Measurements from ENCODE around the gene TRMT44. TPM values are rescaled to one million over a fixed set of nuclear protein-coding genes. Genes with fewer than 3 reads are reported as not detected.

Gene TRMT44
- total RNA-seq, 1 experiment from 2014 or later = 21.8 TPM

- Histone ChIP-seq H3K27ac (no peak overlapping the region), H3K4me3 (no peak overlapping the region), H3K4me1 (replicated peaks) (no peaks in the 10 kb centered on the region), H3K9me3 (replicated peaks) (no peaks in the 10 kb centered on the region), H3K27me3 (replicated peaks) (no peaks in the 10 kb centered on the region), H3K36me3 (no peaks in the 10 kb centered on the region)
- no peak for DNase-seq (ENCODE audit: low read depth in 1 of 2, low spot score in 2 of 2)
These were observed 6.1 kb upstream of the TRMT44 start for GRCh38 chr4:8434251-8435073.

- Histone ChIP-seq H3K36me3 (no peaks in the 10 kb centered on the region), H3K4me3 (no peak overlapping the region), H3K9me3 (replicated peaks) (no peaks in the 10 kb centered on the region), H3K27ac (no peak overlapping the region), H3K4me1 (replicated peaks) (no peaks in the 10 kb centered on the region), H3K27me3 (replicated peaks) (no peaks in the 10 kb centered on the region)
- no peak for DNase-seq (ENCODE audit: low read depth in 1 of 2, low spot score in 2 of 2)
These were observed 4.9 kb upstream of the TRMT44 start for GRCh38 chr4:8435656-8436121.

GRCh38 chr4:8437281-8437680 lies 3.3 kb upstream of the TRMT44 start:
- H3K27ac ChIP-seq = no peak overlapping the region
- no peak for DNase-seq (ENCODE audit: low read depth in 1 of 2, low spot score in 2 of 2)
- H3K4me1 ChIP-seq (replicated peaks) = 0 out of 2 replicates have a peak, but pooled peaks cover 2% of the 10 kb centered on the region
- H3K9me3 ChIP-seq (replicated peaks) = no peaks in the 10 kb centered on the region
- no peak overlapping the region for H3K4me3 ChIP-seq
- H3K36me3 ChIP-seq = no peaks in the 10 kb centered on the region
- no peaks in the 10 kb centered on the region for H3K27me3 ChIP-seq (replicated peaks)

GRCh38 chr4:8438743-8439142 lies 1.8 kb upstream of the TRMT44 start:
- Histone ChIP-seq H3K4me1 (replicated peaks) (0 out of 2 replicates have a peak, but pooled peaks cover 2% of the 10 kb centered on the region), H3K27me3 (replicated peaks) (no peaks in the 10 kb centered on the region), H3K27ac (no peak overlapping the region), H3K36me3 (no peaks in the 10 kb centered on the region), H3K9me3 (replicated peaks) (no peaks in the 10 kb centered on the region), H3K4me3 (no peak overlapping the region)
- DNase-seq (ENCODE audit: low read depth in 1 of 2, low spot score in 2 of 2) = no peak

GRCh38 chr4:8439168-8439567 lies 1.4 kb upstream of the TRMT44 start:
- no peak overlapping the region for H3K27ac ChIP-seq
- 0 out of 2 replicates have a peak, but pooled peaks cover 2% of the 10 kb centered on the region for H3K4me1 ChIP-seq (replicated peaks)
- H3K4me3 ChIP-seq = no peak overlapping the region
- peak in 1 of 2 experiments; percentile 2 for DNase-seq (ENCODE audit: low read depth in 1 of 2, low spot score in 2 of 2)
- no peaks in the 10 kb centered on the region for H3K9me3 ChIP-seq (replicated peaks)
- H3K27me3 ChIP-seq (replicated peaks) = no peaks in the 10 kb centered on the region
- H3K36me3 ChIP-seq = no peaks in the 10 kb centered on the region

- Histone ChIP-seq H3K27me3 (replicated peaks) (no peaks in the 10 kb centered on the region), H3K4me1 (replicated peaks) (0 out of 2 replicates have a peak, but pooled peaks cover 2% of the 10 kb centered on the region), H3K36me3 (no peaks in the 10 kb centered on the region), H3K27ac (peak overlapping the region; percentile 90), H3K4me3 (peak overlapping the region; percentile 84), H3K9me3 (replicated peaks) (no peaks in the 10 kb centered on the region)
- DNase-seq (ENCODE audit: low read depth in 1 of 2, low spot score in 2 of 2) = no peak
These were observed 574 bp upstream of the TRMT44 start for GRCh38 chr4:8439914-8440491.

GRCh38 chr4:8441499-8442091 lies 1.0 kb downstream of the TRMT44 start:
- H3K36me3 ChIP-seq = no peaks in the 10 kb centered on the region
- H3K4me1 ChIP-seq (replicated peaks) = 0 out of 2 replicates have a peak, but pooled peaks cover 2% of the 10 kb centered on the region
- H3K27ac ChIP-seq = no peak overlapping the region
- peak overlapping the region; percentile 84 for H3K4me3 ChIP-seq
- H3K9me3 ChIP-seq (replicated peaks) = no peaks in the 10 kb centered on the region
- no peaks in the 10 kb centered on the region for H3K27me3 ChIP-seq (replicated peaks)
- DNase-seq (ENCODE audit: low read depth in 1 of 2, low spot score in 2 of 2) = no peak

GRCh38 chr4:8442596-8443358 lies 2.2 kb downstream of the TRMT44 start:
- H3K27me3 ChIP-seq (replicated peaks) = no peaks in the 10 kb centered on the region
- 0 out of 2 replicates have a peak, but pooled peaks cover 2% of the 10 kb centered on the region for H3K4me1 ChIP-seq (replicated peaks)
- H3K36me3 ChIP-seq = no peaks in the 10 kb centered on the region
- H3K27ac ChIP-seq = no peak overlapping the region
- H3K4me3 ChIP-seq = no peak overlapping the region
- no peaks in the 10 kb centered on the region for H3K9me3 ChIP-seq (replicated peaks)
- DNase-seq (ENCODE audit: low read depth in 1 of 2, low spot score in 2 of 2) = no peak

- no peaks in the 10 kb centered on the region for H3K9me3 ChIP-seq (replicated peaks)
- H3K27me3 ChIP-seq (replicated peaks) = no peaks in the 10 kb centered on the region
- H3K27ac ChIP-seq = no peak overlapping the region
- no peaks in the 10 kb centered on the region for H3K36me3 ChIP-seq
- 0 out of 2 replicates have a peak, but pooled peaks cover 2% of the 10 kb centered on the region for H3K4me1 ChIP-seq (replicated peaks)
- H3K4me3 ChIP-seq = no peak overlapping the region
- no peak for DNase-seq (ENCODE audit: low read depth in 1 of 2, low spot score in 2 of 2)
These were observed 3.2 kb downstream of the TRMT44 start for GRCh38 chr4:8443801-8444200.

- Histone ChIP-seq H3K36me3 (no peaks in the 10 kb centered on the region), H3K27ac (no peak overlapping the region), H3K27me3 (replicated peaks) (no peaks in the 10 kb centered on the region), H3K9me3 (replicated peaks) (no peaks in the 10 kb centered on the region), H3K4me1 (replicated peaks) (0 out of 2 replicates have a peak, but pooled peaks cover 2% of the 10 kb centered on the region), H3K4me3 (no peak overlapping the region)
- no peak for DNase-seq (ENCODE audit: low read depth in 1 of 2, low spot score in 2 of 2)
These were observed 5.5 kb downstream of the TRMT44 start for GRCh38 chr4:8446122-8446521.

- 0 out of 2 replicates have a peak, but pooled peaks cover 3% of the 10 kb centered on the region for H3K36me3 ChIP-seq
- no peaks in the 10 kb centered on the region for H3K9me3 ChIP-seq (replicated peaks)
- H3K27ac ChIP-seq = no peak overlapping the region
- H3K4me3 ChIP-seq = no peak overlapping the region
- H3K4me1 ChIP-seq (replicated peaks) = no peaks in the 10 kb centered on the region
- H3K27me3 ChIP-seq (replicated peaks) = no peaks in the 10 kb centered on the region
- no peak for DNase-seq (ENCODE audit: low read depth in 1 of 2, low spot score in 2 of 2)
These were observed 11.0 kb downstream of the TRMT44 start for GRCh38 chr4:8451440-8452182.

GRCh38 chr4:8453957-8454356 lies 13.4 kb downstream of the TRMT44 start:
- H3K4me1 ChIP-seq (replicated peaks) = no peaks in the 10 kb centered on the region
- H3K36me3 ChIP-seq = 0 out of 2 replicates have a peak, but pooled peaks cover 3% of the 10 kb centered on the region
- H3K9me3 ChIP-seq (replicated peaks) = no peaks in the 10 kb centered on the region
- no peaks in the 10 kb centered on the region for H3K27me3 ChIP-seq (replicated peaks)
- no peak overlapping the region for H3K27ac ChIP-seq
- no peak overlapping the region for H3K4me3 ChIP-seq
- DNase-seq (ENCODE audit: low read depth in 1 of 2, low spot score in 2 of 2) = no peak
